ENCODE results near the gene PAF1.

The PAF1 gene

GRCh38 chr19:39390751-39391437 is at the start of gene PAF1, which contains the start of gene MED29:
Gene PAF1 (minus strand): TSS chr19:39391106. CDS start chr19:39390864, 242 bp downstream.
Gene MED29 (plus strand): TSS chr19:39391378. CDS start chr19:39391423, 45 bp downstream.
- Histone ChIP-seq H3K4me3 (ENCODE audit: low read depth, low read length) (peak within 1 kb of the TSS; percentile 94), H3K4me1 (peaks cover 13% of the 10 kb centered on the region), H3K4me2 (ENCODE audit: low read length) (peak within 1 kb of the TSS; percentile 96), H3K27me3 (ENCODE audit: control insufficient read depth, insufficient read depth, low read length) (no peaks in the 10 kb centered on the region), H3K79me2 (peaks cover 15% of the 10 kb centered on the region), H2AFZ (peak within 1 kb of the TSS; percentile 88), H3K36me3 (ENCODE audit: control insufficient read depth, insufficient read depth, low read length) (no peaks in the 10 kb centered on the region), H3K27ac (peak within 1 kb of the TSS; percentile 94), H3K9me3 (ENCODE audit: control insufficient read depth, low read length) (no peaks in the 10 kb centered on the region), H3K9ac (peak within 1 kb of the TSS; percentile 55)
- peak; percentile 13 for TF ChIP-seq CTCF (IDR thresholded peaks at IDR 0.05)

- H3K79me2 ChIP-seq: peaks cover 22% of the 10 kb centered on the region
- H2AFZ ChIP-seq: no peak overlapping the region
- no peaks in the 10 kb centered on the region for H3K36me3 ChIP-seq (ENCODE audit: control insufficient read depth, insufficient read depth, low read length)
- H3K4me3 ChIP-seq (ENCODE audit: low read depth, low read length): no peak overlapping the region
- no peak for TF ChIP-seq CTCF (IDR thresholded peaks at IDR 0.05)
- no peak overlapping the region for H3K4me2 ChIP-seq (ENCODE audit: low read length)
- peaks cover 8% of the 10 kb centered on the region for H3K4me1 ChIP-seq
- no peaks in the 10 kb centered on the region for H3K27me3 ChIP-seq (ENCODE audit: control insufficient read depth, insufficient read depth, low read length)
- no peak overlapping the region for H3K9ac ChIP-seq
- no peaks in the 10 kb centered on the region for H3K9me3 ChIP-seq (ENCODE audit: control insufficient read depth, low read length)
- no peak overlapping the region for H3K27ac ChIP-seq
Observed at GRCh38 chr19:39438270-39438934, 47.5 kb upstream of the PAF1 start.

- Histone ChIP-seq H3K4me1 (peaks cover 8% of the 10 kb centered on the region), H3K79me2 (peaks cover 22% of the 10 kb centered on the region), H3K36me3 (ENCODE audit: control insufficient read depth, insufficient read depth, low read length) (no peaks in the 10 kb centered on the region), H3K9ac (peak overlapping the region; percentile 83), H3K4me2 (ENCODE audit: low read length) (peak overlapping the region; percentile 99), H3K4me3 (ENCODE audit: low read depth, low read length) (peak overlapping the region; percentile 100), H3K27ac (peak overlapping the region; percentile 91), H3K9me3 (ENCODE audit: control insufficient read depth, low read length) (no peaks in the 10 kb centered on the region), H3K27me3 (ENCODE audit: control insufficient read depth, insufficient read depth, low read length) (no peaks in the 10 kb centered on the region), H2AFZ (peak overlapping the region; percentile 98)
- TF ChIP-seq CTCF (IDR thresholded peaks at IDR 0.05): no peak
Observed at GRCh38 chr19:39436350-39436716, 45.4 kb upstream of the PAF1 start.

GRCh38 chr19:39435499-39436349 is 44.8 kb upstream of the PAF1 start, which contains the start of gene RPS16:
Gene RPS16 (minus strand): TSS chr19:39435949. CDS start chr19:39435895, 54 bp downstream.
- Histone ChIP-seq H3K27ac (peak within 1 kb of the TSS; percentile 91), H3K4me1 (peaks cover 8% of the 10 kb centered on the region), H3K4me3 (ENCODE audit: low read depth, low read length) (peak within 1 kb of the TSS; percentile 100), H3K9ac (peak within 1 kb of the TSS; percentile 83), H2AFZ (peak within 1 kb of the TSS; percentile 98), H3K9me3 (ENCODE audit: control insufficient read depth, low read length) (no peaks in the 10 kb centered on the region), H3K4me2 (ENCODE audit: low read length) (peak within 1 kb of the TSS; percentile 99), H3K36me3 (ENCODE audit: control insufficient read depth, insufficient read depth, low read length) (no peaks in the 10 kb centered on the region), H3K79me2 (peaks cover 22% of the 10 kb centered on the region), H3K27me3 (ENCODE audit: control insufficient read depth, insufficient read depth, low read length) (no peaks in the 10 kb centered on the region)
- TF ChIP-seq CTCF (IDR thresholded peaks at IDR 0.05): no peak
